Fibroblast of peridontal ligament (primary cell): ENCODE measurements around the gene ARHGAP45.
A peak's percentile ranks its signal among the peaks of the same experiment; 100 is the strongest.

ENCODE experiments used
- DNase-seq: peaks from one replicate; pipeline ENCODE4 v3.0.0-alpha.2; 2010; ENCODE audit errors: extremely low read depth

ARHGAP45 gene

DNA sequence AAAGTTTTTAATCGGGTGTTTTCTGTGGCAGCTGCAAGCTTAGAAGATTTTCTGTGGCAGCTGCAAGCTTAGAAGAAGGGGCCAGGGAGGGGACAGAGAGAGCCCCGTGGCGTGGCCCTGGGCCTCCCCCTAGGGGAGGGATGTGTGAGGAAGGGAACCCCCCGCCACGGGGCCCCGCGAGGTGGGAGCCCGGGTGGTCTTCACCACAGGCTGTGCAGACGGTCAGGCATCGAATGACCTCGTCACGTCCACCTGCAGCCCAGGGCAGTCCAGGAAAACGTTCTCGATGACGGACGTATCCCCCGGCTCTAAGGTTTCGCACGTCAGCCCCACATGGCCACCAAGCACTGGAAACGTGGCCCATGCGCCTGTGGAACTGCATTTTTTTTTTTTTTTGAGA lies 19.6 kb downstream of the ARHGAP45 start:
- no peak for DNase-seq

DNA sequence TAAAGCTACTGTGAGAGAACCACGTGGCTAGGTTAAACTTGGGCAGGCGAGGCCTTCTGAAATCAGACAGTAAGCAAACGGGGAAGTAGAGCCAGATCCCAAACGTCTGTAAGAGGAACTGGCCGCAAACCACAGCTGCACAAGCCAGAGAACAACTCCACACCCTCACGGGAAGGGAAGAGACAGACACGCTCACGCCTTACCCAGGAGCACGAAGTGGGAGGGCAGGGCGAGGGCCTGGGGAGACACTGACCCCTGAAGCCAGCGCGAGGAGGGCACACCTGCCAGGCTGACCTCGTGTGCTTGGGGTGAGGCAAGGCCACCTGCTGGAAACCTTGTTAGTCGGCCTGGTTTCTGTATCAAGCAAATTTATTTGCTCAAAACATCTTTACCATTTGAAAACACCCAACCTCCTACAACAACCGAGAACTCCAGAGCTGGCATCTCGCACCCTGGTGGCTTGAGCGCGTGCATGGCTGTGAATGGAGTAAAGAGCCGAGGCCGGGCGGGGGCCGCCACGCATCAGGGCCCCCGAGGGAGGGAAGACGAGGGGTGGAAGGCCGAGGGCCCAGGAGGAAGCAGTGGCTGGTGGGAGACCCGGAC lies 20.9 kb downstream of the ARHGAP45 start:
- DNase-seq = no peak

DNA sequence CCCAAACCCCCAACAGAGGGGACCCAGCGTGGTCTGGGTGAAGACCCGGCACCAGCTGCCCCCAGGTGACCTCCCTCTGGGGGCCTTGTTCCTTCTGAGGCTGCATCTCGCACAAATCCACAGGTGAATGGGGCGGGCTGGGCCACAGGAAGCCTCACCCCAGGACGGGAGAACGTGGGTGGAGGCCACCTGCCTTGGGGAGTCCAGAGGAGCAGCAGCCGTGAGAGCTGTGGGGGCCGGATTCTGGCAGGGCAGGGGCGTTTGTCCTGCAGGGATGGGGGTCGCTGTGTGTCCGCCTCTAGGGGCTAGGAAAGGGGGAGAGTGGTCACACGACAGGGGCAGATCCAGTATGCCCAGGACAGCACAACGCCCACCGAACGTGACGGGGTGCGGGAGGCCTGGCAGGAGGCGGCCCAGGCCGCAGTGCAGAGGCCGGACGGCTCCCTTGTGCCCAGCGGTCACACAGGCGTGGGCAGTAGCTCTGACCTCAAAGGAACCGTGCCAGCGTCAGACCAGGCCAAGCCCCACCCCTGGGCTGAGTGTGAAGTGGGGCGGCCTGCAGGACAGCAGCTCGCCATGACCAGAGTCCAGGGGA lies 21.5 kb downstream of the ARHGAP45 start:
- DNase-seq = no peak

DNA sequence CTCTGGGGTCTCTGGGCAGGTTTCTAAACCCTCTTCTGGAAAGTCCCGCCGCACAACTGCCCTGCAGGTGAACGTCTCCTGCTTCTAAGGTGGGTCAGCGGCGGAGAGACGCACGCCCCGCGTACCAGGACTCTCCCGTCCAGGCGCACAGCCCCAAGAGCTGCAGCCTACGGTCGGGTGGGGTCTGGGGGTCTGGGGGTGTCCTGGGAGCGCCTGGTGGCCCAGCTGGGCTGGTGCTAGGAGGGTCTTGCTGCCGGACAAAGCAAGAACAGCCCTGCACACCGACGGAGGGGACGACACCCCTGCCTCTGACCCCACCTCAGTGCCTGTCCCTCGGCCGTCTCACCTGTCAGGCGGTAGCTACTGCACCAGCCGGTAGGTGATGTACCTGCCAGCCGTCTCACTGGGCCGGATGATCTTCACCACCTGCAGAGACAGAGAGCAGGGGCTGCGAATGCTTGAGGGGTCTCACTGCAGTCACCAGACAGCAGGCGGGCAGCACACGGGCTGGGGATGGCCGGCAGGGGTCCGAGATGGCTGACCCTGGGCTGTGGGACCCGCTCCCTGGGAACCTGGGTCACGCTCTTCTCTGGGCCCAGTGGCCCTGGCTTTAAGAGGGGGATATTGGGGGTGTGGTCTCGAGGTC lies 22.3 kb downstream of the ARHGAP45 start:
- DNase-seq = no peak

DNA sequence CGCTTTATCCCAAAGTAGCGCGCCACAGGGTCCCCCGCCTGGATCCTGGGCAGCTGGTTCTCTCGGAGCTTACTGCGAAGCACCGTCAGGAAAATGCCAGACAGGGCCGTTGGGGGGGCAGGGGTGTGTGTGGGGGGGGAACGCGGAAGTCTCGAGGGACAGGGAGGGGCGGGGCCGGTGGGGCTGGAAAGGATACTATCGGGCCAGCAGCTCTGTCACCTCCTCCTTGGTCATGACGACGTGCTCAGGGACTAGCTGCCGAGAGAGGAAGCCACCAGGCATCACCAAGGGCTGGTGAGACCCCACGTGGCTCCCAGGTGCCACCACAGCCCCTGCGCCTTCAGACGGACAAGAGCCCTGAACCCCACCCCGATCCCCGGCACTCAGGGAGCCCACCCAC lies 22.9 kb downstream of the ARHGAP45 start:
- DNase-seq = no peak

DNA sequence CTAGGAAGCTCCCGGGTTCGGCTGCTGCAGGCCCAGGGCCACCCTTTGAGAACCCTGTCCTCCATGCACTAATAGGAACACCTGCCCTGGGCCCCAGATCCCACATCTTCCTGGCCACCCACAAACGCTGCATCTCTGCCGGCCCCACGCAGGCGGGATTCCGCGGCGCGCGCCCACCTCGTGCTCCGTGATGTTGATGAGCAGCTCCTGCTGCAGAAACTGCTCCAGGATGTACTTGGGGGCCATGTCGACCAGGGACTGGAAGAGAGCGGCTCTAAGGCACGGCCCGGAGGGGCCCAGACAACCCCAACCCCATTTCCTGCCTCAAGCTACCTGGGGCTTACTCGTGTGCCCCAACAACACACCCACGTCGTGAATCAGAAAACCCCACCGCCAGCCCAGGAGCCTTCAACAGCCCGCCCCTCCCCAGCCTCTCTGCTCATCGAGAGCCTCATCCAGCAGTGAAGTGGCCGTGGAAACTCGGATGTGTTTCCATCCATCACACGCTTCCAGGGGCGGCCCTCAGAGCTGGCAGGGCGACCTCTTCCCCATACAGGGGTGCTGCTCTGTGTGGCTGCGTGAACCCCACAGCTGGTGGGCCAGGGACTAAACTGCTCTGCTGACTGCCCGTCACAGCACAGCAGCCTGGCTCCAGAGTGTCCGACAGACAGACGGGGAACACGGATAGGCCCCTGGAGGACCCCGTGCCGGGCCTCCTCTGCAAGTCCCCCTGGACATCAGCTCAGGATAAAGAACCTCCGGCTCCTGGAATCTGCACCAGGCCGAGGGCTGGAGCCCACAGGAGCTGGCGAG lies 24.0 kb downstream of the ARHGAP45 start:
- DNase-seq = no peak

DNA sequence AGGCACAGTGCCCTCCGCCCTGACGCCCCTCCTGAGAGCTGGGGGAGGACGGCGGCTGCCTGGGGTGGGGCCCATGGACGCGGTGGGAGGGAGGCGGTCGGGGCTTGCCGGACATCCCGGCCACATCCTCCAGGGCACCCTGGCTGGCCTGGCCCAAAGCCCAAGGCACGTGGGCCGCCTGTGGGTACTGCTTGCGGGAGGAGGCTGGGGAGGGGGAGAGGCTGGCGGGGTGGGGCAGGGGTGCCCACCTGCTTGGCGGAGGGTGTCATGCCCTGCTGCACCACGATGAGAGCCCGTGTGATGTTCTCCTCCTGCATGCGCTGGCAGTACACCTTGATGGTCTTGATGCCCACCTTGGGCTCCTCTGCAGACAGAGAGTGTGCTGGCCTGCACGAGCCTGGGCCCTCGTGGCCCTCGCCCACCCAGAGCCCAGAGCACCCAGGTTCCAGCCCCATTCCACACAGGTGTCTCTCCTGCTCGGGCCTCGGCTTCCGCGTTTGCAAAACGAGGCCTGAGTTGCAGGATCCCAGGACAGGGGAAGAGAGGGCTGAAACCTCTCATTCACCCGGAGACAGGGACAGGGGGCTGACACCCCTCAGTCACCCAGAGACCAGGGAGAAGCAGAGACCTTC lies 24.7 kb downstream of the ARHGAP45 start:
- no peak for DNase-seq

DNA sequence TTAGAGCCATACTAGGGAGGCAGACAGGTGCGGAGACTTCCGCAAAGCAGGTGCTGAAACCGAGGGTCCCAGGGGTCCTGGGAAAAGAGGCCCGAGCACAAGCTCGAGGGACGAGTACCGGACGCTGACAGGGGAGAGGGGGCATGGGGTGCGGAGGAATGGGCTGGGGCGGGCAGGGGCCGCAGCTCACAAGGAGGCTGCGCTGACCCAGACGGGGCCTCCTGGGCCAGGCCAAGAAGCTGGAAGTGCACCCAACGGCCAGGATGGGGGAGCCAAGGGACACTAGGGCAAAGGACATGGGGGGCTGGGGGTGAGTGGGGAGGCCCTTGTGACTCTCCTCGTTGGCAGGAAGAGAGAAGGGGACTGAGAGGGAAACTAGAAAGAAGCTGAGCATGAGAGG lies 26.4 kb downstream of the ARHGAP45 start:
- DNase-seq = no peak

DNA sequence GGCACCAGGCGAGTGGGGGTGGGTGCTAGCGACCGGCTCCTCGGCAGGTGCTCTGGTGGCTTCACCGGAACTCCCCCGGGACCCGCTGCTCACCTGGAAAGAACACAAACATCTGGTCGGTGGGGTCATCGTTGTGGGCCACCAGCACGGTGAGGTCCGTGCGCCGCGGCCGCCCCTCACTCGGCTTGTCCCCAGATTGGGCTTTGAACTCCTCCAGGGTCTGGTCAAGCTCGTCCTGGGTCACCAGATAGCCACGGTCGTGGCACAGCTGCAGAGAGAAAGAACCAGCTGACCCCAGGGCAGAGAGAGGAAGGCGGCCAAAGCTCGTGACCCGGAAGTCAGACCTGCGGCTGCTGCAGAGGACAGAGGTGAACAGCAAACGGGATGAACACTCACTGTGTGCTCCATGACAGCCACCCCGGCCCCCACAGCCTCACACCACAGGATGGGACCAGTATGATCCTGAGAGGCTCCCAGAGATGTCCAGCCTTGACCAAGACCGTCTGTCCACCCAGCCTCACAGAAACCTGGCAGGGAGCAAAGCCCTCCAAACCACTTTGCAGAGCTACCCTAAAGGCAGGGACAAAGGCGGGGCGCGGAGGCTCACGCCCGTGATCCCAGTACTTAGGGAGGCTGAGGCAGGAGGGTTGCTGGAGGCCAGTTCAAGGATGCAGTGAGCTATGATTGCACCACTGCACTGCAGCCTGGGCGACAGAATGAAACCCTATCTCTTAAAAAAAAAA lies 27.0 kb downstream of the ARHGAP45 start:
- DNase-seq = no peak

DNA sequence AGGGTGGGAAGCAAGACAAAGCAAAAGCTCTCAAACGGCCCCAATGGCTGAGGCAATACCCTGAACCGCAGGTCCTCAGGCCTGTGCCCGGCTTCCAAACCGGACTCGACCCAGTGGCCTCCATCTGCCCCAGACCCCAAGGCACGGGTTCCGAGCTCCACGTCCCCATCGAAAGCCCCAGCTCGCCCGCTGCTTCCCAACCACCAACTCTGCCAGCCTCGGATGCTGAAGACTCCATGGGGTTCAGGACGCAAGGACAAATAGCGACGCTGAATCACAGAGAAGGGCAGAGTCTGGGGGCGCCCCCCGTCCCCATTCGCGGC lies 27.6 kb downstream of the ARHGAP45 start:
- DNase-seq = no peak

DNA sequence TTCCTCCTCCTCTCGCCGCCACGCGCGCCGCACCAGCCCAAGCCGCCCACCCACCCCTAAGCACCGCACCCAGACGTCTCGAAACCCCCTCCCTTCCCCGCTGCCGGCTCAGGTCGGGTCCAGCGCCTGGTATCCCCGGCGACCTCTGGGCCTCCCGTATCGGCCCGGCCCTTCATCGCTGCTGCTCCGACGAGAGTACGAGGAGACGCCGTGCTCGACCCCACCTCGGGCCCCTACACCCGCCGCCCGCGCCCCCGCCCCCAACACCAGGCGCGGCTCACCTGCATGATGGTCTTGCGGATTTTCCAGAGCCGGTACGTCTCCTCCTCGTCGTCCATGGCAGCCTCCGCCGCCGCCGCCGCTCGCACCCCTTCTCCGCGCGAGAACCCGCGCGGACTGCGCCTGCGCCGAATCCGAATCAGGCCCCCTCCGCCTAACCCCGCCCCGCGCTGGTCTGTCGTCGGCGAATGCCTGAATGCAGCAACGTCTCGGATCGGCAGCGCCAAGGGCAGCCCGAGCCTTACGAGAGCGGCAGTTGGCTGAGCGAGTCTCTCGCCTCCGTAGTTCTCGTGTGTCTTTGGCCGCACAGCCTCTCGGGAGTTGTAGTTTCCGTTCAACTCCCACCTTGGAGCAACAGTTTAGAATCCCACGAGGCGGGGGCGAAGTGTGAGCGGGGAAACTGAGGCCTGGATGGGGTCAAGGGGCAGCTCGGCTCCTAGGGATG lies 28.2 kb downstream of the ARHGAP45 start, which contains the start of gene POLR2E:
POLR2E (minus strand) TSS at position 398 of the 724 bp plus-strand sequence; CDS start at position 338, 60 bp downstream.
- peak; percentile 98 for DNase-seq

DNA sequence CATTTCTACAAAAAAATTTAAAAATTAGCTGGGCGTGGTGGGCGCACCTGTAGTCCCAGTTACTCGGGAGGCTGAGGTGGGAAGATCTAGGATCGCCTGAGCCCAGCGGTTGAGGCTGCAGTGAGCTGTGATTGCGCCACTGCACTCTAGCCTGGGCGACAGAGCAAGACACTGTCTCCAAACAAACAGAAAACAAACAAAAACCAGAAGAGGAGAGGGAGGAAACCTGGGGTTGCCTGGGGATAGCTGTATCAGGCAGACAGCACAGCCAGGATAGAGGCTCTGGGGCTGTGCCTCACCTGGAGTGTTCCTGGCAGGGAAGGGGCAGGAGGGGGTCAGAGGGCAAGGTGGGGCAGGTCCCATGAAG lies 30.8 kb downstream of the ARHGAP45 start:
- DNase-seq = no peak

DNA sequence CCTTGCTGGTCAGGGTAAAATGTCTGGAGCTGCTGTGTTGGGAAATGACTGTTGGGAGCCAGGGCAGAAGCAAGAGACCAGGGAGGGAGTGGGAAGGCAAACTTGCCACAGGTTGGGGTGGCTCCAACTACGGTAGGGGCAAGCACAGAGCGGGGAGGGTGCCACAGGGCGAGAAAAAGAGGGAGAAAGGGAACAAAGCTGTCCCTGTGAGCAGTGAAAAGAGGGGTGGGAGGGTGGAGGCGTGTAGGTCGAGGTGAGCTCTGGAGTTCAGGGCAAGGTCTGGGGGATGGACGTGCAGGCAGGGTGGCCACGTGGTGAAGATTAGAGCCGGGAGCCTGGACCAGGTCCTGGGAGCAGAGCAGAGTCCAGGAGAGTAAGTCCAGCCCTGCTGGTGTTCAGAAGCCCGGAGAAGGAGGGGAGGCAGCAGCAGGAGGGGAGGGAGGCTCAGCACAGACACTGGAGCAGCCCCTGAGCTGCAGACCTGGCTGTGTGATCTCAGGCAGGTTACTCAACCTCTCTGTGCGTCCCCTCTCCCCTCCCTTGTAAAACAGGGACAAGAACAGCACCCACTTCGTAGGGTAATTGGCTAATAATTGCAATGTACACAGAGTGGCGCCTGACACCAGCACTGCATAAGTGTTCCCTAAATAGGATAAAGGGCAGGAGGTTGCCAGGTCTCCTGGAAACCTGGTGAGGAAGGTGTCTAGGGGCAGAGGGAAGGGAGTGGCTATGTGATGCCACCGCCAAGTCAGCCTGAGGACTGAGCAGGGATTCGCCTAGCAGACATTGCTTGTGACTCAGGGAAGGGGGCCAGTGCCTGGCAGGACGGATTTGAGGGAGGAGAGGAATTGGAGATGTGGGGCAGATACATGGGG lies 31.4 kb downstream of the ARHGAP45 start:
- DNase-seq = no peak

DNA sequence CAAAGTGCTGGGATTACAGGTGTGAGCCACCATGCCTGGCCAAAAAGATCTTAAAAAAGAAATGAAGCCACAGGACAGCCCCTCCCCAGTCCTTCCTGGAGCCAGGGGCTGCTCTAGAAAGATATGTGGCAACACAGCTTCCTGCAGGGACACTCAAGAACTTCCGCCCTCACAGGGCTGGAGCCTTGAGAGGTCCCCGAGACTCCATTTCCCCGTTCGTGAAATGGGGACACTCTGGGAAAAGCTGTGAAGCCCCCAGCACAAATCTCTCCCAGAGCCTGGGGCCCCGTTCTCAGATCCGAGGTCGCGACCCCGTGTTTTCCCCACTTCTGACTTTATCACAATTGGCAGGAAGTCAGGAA lies 34.4 kb downstream of the ARHGAP45 start:
- DNase-seq = no peak

DNA sequence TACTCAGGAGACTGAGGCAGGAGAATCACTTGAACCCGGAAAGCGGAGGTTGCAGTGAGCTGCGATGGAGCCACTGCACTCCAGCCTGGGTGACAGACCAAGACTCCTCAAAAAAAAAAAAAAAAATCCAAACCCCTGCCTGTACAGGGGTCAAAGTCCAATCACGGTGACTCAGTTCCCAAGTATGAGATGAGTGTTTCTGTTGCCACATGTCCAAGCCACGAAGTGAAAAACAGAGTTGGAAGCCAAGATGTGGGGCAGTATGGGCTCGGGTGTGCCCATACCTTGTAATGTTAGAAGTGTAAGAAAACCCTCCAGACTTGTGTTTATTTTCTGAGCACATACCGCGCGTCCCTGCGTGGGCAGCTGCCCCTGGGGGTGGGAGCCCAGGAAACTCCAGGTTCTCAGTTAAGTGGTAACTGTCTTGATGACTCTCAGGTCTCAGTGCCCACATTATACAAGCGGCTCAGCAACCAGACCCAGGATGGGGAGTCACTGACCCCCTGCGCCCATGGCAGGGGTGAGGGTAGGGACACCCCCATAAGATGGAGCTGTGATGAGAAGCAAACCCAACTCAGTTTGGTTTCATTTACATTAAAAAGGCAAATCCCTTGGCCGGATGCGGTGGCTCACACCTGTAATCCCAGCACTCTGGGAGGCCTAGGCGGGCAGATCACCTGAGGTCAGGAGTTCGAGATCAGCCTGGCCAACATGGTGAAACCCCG lies 35.6 kb downstream of the ARHGAP45 start:
- peak; percentile 99 for DNase-seq

DNA sequence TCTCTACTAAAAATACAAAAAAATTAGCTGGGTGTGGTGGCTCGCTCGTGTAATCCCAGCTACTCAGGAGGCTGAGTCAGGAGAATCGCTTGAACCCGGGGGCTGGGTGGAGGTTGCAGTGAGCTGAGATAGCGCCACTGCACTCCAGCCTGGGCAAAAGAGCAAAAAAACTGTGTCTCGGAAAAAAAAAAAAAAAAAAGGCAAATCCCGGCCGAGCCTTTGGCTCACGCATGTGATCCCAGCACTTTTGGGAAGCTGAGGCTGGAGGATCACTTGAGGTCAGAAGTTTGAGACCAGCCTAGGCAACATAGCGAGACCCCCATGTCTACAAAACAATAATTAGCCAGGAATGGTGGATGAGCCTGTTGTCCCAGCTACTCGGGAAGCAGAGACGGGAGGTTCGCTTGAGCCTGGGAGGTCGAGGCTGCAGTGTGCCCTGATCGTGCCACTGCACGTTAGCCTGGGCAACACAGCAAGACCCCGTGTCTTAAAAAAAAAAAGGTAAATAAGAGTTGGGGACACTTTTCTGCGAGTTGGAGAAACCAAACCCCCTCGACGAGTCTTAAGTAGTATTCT lies 36.3 kb downstream of the ARHGAP45 start:
- DNase-seq = peak; percentile 28

DNA sequence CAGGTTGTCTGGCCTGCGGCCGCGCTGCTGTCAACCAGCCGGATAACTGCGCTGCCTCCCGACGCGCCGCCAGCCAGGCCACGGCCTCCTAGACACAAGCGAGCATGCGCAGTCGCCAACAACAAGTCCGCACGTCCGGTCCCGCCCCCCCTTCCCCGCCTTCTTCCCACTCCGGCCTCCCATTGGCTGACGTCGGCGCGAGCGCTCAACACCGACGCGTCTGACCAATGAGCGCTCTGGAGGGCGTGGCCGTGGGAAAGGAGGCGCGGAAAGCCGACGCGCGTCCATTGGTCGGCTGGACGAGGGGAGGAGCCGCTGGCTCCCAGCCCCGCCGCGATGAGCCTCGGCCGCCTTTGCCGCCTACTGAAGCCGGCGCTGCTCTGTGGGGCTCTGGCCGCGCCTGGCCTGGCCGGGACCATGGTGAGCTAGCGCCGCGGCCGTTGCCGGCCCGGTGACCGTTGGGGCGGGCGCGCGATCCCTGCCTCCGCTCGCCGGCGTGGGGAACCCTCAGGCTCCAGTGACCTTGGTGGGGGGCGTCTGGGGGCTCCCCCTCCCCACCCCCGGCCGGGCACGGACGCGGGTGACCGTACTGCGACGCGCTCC lies 36.8 kb downstream of the ARHGAP45 start, which contains the start of gene GPX4:
GPX4 (plus strand) TSS at position 287 of the 603 bp plus-strand sequence; CDS start at position 337, 50 bp downstream.
- DNase-seq = peak; percentile 99

DNA sequence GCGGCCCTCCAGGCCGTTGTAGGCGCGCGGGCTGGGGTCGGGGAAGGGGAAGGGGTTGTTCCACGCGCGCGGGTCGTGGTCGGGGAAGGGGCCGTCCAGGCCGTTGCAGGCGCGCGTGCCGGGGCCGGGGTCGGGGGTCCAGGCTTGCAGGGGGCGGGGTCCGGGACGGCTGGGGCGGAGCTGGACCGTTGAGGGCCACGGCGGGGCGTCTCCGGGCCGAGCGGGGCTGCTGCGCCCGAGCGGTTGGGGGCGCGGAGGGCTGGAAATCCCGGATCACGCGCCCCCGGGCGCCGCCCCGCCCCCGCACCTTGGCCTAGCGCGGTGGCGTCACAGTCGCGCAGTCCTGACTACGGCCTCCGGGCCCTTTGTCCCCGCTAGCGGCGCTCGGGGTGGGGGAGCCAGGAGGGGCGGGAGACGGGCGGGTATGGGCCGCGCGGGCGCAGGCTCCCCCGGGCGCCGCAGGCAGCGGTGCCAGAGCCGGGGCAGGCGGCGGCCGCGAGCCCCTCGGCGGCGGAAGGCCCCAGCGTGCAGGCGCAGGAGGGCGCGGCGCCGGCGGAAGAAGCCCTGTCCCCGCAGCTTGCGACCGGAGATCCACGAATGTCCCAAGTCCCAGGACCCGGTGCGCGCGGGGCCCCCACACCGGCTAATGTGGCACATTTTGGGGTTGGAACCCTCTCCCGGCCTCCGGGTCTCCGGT lies 37.5 kb downstream of the ARHGAP45 start:
- peak; percentile 50 for DNase-seq
